Stimulated activated CD4-positive, alpha-beta T cell treated with anti-CD3 and anti-CD28 coated beads, Interleukin-1b, Interleukin-23, amount 100 ng/mL, for 4 hours (primary cell): ENCODE data around the gene NF2.

Experiments
- DNase-seq, 2 donors: peaks; one replicate each; pipeline ENCODE4 v3.0.0-alpha.2; 2020; ENCODE audit warnings: low read depth in 2 of 2

Gene NF2

DNA sequence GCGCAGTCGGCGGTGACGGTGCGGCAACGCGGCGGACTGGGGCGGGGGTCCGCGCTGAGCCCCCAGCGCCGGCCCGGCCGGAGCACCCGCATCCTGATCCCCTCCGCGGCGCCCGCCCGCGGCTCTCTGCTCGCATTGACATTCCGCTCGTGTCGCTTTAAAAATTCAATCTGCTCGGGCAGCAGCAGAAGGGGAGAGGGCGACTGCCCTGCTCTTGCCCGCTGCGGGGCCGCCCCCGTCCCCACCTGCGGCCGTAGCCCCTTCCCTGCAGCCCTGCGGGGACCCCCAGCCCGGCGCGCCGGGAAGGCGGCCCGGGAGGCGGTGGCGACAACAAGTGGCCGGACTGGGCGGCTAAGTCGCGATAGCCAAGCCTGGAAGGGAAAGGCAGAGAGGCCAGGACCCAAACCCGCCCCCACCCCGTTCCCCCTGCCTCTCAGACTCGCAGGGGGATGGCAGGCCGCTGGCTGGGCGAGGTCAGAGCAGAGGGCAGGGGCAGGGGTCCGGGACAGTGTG lies 117.4 kb downstream of the NF2 start:
- no peak for DNase-seq

DNA sequence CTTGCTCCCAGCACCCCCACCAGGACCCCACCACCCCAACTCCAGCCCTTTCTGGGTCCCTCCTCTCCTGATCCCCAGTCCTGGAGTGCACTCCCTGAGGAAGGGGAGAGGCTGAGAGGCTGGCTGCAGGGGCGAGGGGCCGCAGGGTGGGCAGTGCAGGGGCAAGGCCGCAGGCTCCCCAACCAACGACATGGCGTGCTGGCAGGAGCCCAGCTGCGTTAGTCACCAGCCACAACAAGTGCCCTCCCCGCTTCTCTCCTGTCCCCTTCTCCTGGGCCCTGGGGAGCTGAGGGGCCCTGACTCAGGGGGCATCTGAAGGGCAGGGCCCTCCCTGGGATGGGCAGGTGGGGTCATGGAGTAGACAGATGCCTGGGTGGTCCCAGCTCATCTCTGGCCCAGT lies 118.7 kb downstream of the NF2 start:
- no peak for DNase-seq

DNA sequence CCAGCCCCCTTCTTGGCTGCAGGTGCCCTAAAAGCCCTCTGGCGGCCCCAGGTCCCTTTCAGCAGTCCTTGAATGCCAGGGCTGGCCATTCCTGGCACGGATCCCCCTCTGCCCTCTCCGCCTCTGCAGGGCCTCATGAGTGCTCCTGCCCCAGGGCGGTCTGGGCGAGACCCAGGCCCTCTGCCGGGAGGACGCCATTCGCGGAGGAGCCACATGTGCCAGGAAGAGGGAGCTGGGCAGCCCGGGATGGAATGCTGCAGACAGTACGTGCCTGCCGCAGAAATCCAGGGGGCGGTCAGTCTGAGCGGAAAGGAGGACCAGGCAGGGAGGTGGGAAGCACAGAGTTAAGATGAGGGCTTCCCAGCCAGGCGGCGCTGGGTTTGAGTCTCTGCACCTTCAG lies 119.2 kb downstream of the NF2 start:
- DNase-seq: no peak

DNA sequence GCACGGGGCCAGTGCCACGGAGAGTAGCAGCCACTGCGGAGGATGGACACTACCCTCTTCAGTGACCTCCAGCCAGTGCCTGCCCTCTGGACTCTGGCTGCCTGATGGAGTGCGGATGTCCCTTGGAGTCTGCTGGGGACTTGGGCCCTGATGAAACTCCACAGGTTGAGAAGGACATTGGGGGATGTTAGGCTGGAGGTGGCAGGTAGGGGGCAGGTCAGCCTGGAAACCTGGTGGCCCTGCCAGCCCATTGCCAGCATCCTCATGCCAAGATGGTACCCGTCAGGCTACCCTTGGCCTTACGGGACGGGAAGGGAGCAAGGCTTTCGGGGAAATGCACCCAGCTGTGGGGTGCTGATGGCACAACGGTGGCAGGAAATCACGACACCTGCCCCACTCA lies 120.3 kb downstream of the NF2 start:
- no peak for DNase-seq

DNA sequence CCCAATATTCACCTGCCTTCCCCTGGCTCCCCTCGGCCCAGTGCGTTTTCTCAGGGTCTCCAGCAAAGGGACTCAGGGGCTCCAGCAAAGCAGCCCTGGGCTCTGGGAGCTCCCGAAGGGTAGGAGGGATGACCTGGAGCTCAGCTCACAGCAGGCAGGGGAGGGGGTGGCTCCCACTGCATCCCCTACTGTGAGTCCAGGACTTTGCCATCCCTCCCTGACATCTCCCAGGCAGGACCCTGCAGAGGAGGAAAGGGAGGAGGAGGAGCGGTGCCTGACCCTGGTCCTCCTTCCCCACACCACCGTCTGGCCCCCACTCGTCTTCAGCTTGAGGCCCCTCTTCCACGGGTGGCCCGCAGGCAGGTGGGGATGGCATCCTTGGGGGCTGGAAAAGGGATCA lies 121.4 kb downstream of the NF2 start:
- DNase-seq: no peak

DNA sequence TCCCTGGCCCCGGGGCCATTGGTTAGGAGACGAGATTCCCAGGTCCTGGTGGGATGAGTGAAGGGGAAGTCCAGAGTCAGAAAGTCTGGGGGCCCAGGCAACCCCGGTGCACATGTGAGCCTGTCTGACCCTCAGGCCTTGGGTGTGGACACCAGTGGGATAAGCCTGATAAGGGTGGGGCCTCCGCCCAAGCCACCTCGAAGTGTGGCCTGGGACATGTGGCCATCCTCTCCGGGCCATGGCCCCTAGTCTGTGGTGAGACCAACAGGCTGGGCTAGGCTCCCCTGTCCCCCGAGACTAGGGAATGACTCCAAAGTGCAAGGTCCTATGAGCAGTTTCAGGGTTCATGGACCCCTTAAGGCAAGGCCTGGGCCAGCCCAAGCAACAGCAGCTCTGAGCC lies 122.7 kb downstream of the NF2 start:
- DNase-seq: no peak

DNA sequence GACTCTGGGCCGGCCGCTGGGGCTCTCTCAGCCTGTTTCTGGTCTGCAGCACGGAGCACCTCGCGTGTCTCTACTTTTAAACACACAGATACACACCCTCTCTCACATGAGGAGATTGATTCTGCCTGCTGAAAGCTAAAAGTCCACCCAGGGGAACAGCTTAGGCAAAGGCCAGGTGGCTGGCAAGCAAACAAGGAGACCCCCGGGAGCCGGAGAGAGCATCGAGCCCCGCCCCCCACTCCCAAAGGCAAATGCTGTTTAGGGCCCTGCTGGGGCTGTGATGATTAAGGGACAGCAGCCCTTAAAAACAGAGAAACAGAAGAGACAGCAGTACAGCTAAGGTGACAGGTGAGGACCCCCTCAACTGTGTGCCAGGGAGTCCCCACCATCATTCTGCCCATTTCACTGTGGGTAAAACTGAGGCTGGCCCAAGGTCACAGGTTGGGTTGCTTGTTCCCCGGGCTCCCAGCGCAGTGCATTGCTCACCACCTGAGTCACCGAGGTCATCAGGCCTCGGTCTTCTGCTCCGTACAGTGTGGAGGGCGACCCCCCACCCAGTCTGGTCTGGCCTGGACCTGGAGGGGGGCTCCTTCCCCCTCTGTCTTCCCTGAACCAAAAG lies 123.2 kb downstream of the NF2 start:
- no peak for DNase-seq

DNA sequence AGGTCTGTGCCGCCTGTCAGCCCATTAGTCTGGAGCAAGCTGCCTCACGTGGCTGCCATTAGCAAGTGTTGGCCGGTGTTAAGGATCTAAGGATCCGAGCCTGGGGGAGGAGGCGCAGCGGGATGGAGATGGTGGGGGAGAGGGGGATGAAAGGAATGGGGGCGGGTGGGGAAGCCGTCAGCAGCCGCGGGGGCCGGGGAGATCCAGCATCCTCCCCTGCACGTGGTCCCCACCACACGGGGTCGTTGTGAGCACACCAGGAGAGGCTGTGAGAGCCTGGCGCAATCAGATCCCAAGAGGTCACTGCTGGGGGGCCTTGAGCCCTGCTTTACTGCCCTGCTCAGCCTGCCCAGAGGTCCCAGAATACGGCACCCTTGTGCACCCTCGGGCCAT lies 123.7 kb downstream of the NF2 start:
- no peak for DNase-seq

DNA sequence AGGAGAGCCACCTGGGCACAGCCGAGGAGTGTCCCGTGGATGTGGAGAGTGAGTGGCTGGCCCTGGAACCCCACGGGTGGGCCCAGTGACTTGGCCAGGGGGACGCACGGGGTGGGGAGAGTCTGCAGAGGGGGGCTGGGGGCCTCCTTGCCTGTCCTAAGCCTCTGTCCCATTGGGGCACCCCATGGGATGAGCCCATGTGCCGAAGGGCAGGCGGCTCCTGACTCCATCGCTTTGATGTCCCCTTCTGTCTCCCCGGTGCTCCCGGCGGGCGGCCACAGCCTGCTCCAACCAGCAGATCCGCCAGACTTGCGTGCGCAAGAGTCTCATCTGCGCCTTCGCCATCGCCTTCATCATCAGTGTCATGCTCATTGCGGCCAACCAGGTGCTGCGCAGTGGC lies 125.7 kb downstream of the NF2 start:
- DNase-seq: no peak

DNA sequence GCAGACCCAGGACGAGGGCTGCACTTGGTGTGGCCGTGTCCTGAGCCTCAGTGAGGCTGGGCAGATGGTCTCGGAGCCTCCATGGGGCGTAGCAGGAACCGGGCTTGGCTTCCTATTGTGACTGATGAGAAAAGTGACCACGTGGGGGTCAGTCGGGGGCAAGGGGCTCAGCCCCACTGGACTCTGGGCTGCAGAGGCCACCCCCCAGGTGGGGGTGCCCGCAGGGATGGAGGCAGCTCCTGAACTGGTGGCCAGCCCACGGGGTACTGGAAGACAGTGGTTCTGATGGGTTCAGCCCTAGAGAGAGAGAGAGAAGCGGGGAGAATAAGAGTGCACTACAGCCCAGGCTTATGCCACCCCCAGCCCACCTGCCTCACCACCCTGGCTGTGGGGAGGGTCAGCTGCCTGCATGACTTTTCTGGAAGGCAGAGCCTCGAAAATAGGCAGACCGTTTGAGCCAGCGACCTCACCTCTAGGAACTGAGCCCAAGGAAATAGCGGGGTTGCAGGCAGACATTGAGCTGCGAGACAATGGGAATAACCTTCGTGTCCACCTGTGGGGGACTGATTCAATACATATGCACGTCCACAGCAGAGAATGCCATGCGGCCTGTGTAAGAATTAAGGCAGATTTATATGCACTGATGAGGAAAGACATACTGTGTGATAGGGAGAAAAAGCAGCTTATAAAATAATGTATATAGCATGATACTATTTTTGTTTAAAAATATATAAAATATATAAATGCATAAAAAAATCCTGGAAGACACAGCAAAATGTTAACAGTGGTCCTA lies 127.8 kb downstream of the NF2 start:
- DNase-seq: no peak

DNA sequence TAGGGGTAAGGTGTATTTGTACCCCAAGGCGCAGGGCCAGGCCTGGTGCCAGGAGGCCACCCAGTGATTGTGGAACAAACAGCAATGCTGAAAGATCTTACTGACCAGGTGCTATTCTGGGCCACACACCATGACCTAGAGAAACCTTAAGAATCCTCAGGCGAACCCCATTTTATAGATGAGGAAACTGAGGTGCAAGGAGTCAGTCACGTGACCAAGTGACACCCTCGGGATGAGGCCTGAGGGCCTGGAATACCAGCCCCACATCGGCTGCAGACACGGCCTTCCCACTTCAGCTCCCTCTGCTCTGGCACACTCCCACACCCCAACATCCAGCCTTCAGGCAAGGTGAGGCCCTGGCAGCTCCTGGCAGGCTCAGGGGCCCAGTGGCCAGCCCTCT lies 129.4 kb downstream of the NF2 start:
- no peak for DNase-seq

DNA sequence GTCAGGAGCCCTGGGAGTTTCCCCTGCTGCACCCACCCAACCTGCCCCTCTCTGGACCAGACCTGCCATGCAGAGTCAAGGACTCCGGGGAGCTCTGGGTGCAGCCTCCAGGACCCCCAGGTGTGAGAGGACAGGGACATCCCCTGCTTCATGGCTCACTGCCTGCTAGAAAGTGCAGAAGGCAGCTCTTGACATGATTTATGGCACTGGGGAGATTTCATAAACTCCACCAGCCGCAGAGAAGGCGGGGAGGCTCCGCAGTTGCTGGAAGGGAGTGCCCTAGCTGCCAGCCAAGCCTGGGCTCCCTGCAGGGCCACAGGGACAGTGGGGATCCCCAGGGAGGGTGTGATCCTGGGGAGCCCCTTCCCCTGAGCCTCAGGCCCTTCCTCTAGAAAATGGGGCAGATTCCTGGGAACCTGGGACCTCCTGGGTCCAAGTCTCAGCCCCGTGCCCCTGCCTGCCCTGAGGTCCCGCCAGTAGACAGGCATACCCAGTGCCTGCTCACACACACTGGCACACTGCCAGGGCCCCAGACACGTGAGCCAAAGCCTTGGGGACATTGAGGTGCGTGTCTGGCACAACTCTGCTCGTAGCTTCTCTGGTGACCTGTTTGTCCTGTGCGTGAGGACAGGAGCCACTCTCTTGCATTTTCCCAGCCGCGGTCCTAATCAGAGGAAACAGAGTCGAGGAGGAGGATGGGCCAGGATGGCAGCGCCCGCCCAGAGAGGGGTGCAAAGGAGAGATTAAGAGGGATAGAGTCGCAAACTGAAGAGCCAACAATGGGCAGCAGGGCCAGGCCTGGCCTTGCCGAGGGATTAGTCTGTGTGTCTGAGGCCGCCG lies 130.1 kb downstream of the NF2 start:
- no peak for DNase-seq

DNA sequence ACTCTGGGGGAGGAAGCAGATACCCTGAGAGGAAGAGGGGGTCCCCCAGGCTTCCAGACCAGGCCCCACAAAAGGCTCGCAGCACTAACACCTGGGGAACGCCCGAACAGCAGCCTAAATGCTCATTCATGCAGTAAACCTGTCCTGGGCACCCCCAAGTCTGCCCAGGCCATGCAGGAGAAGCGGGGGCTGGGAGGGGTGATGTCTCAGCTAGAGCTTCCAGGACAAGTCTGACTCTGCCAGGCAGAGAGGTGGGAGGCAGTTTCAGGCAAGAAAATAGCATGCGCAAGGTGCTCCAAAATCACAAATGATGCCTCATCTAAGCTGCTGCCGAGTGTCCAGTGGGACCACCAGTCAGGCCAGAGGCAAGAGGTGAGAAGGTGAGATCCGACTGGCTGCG lies 131.0 kb downstream of the NF2 start:
- no peak for DNase-seq

DNA sequence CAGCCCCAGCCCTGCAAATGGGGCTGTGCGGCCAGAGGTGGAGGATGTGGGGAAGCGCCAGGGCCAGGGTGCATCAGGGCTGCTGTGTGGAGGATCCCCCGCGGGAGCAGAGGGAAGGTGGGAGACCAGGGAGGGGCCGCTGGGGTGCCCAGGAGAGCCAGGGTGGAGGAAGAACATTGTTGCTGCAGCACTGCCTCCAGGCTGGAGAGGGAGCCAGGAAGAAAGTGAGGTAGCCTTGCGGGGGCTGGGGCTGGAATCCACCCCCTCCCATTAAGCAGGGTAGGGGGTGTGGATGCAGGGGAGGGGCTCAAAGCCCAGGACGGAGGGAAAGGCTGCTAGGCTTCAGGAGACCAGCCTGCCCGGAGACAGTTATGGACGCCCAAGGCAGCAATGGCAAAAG lies 131.4 kb downstream of the NF2 start:
- DNase-seq: no peak

DNA sequence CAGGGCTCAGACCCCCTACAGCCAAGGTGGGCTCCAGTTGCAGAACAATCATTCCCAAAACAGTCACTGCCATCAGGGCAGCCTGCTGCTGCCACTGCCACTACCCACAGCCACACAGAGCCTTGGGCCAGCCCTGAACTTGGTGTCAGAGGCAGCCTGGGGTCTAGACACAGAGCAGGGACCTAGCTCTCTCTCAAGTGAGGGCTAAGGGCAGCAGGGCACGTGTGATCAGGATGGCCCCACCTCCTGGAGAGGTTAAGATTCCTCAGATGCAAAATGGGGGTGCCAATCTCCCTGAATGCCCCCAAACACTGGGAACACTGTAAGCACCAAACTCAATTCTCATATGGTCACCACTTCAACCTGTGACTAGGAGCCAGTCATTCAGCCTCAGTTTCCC lies 132.0 kb downstream of the NF2 start:
- DNase-seq: no peak

DNA sequence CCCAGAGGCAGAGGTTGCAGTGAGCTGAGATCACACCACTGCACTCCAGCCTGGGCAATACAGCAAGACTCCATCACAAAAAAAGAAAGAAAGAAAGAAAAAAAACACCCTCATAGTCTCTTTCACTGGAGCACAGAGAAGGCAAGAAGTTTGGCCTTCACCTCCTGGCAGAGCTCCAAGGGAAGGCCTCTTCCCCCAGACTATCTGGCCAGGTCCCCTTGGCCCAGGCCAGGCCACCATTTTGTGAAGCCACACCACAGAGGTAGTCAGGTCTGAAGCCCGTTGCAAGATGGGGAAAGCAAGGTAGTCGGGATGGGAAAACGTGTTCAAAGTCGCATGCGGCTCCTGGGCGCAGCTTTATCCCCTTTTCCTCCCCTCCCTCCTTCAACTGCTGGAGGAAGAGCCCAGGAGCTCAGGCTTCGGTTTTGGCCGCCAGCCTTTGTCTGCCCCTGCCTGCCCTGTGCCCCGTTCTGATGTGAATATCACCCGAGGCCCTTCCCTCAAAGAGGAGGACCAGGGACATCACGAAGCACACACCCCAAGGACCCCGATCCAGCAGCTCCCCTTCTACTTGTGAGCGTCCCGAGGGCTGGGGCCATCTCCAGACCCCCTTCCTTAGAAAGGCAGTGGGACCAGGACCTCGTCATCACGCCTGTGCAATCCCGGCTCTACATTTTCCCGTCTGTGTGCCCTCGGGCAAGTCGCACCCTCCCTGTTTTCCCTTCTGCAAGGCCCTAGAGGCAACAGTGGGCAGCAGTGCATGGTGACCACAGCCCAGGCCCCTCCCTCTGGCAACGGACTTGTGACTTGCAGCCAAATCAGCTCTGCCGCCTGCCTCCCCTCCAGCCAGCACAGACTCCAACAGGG lies 134.1 kb downstream of the NF2 start:
- DNase-seq: no peak

DNA sequence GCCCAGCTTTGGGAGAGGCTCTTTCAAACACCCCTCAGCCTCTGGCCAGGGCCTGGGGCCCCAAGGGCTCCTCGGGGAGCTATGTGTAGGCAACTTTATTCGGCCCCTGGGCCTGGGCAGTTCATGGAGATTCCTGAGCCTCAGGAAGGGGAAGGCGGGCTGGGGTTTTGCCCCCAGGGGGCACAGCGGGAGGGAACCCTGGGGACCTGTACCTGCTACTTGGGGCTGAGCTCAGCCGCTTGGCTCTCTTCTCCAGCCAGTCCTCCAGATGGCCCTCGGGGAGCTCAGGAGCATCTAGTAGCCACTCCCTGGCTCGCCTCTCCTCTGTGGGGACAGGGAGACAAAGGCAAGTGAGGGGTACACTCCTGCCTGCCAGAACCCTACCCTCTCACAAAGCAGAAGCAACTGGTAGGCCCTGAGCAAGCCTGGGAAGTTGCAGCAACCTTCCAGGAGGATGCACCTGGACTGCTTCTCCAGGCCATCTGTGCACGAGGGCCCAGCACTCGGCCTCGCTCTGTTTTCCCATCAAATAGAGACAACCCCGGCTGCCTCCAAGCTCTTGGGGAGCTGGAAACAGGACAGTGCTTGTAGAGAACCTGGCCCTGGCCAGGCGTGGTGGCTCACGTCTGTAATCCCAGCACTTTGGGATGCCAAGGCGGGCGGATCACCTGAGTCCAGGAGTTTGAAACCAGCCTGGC lies 134.8 kb downstream of the NF2 start:
- no peak for DNase-seq

DNA sequence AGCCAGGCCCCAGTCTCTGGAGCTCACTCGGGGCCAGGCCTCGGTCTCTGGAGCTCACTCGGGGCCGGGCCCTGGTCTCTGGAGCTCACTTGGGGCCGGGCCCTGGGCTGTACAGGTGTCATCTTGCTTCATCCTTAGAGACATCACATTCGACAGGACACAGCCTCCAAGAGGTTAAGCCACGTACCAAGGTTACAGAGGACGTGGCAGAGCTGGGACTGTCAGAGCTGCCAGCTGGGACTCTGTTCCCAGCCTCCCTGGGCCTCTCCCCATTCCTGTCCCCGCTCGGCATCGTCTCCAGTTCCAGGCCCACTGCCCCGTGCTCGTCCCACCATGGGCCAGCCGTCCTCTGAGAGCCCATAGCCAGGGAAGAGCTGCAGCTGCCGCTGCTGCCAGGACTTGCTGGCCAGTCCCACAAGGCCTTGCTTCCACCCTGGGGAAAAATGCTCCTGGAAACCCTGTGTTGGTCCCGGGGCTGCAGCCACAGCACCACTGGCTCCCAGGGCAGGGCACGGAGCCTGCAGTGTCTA lies 136.0 kb downstream of the NF2 start:
- no peak for DNase-seq

DNA sequence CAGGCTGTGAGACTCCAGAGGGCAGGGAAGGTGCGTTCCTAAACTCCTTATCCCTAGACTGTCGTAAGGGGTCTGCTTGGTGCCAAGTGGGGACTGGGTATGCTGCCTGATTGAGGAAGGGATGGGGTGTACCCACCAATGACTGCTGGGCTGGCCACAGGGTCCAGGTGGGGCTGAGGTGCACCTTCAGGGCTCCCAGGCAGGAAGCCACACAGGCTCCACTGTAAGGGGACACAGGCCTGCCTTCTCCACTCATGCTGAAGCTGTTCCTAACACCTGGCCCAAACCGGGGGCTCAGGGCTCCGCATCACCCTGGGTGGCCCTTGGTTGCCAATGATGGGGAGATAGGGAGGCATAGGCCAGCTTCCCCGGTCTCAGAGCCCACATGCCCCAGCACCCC lies 136.8 kb downstream of the NF2 start:
- no peak for DNase-seq

DNA sequence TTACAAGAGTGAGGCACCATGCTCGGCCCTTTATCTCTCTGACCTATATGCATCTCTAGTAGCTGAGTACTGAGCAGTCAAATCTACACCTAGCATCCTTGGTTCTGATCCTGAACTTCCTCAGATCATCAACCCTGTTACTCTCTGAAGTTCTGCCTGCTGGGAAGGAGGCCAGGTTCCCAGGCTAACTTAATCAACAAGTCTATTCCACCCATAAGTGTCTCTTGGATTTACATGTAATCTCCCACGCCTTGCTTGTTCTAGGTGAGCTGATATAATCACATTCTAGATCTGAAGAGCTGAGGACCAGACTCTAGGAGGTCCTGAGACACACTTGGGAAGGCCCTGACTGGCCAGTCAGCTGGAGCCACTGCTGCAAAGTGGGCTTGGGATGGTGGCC lies 138.5 kb downstream of the NF2 start:
- no peak for DNase-seq

DNA sequence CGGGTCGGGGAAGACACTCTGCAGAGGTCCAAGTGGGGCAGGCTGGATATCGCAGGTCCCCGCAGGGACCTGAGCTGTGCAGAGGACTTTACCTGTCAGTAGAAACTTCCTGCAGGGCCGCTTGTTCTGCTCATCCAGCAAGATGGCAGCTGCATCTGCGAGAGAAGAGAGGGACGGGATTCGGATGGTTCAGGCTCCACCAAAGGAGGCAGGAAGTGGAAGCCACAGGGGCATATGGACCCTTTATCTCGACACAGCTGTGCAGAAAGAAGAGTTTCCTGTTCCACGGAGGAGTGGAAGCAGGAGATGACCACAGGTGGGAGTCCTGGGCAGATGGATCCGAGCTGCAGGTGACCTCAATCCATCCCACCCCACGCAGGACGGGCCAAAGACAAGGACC lies 138.9 kb downstream of the NF2 start:
- no peak for DNase-seq
